Esophagus muscularis mucosa (tissue), 4 donors: ENCODE results near the gene IP6K2.

Experiments used
- EP300 ChIP-seq: sonication (generic); formaldehyde crosslinking; IDR thresholded peaks from one replicate; pipeline ENCODE4 v1.6.1; 2017; ENCODE audit warnings: antibody characterized with exemption
- POLR2A ChIP-seq: fragments of 450-650 bp; IDR thresholded peaks from one replicate; pipeline ENCODE4 v1.6.1; 2017; ENCODE audit warnings: antibody characterized with exemption, moderate library complexity, mild to moderate bottlenecking, low read depth
- POLR2AphosphoS5 ChIP-seq, 2 donors: sonication (generic); formaldehyde crosslinking; IDR thresholded peaks; one replicate each; pipeline ENCODE4 v1.6.1; 2017; ENCODE audit warnings: antibody characterized with exemption in 2 of 2
- TF ChIP-seq, protein P1 (sequence below), 3 experiments: fragments of 200-600 bp in 2 of 3; fragments of 450-650 bp in 1 of 3; sonication (generic) in 2 of 3; IDR thresholded peaks; one replicate each; pipeline ENCODE4 v1.5.1; 2017 to 2019; ENCODE audit warnings: antibody characterized with exemption in 3 of 3, mild to moderate bottlenecking in 2 of 3, moderate library complexity in 1 of 3

DNA sequence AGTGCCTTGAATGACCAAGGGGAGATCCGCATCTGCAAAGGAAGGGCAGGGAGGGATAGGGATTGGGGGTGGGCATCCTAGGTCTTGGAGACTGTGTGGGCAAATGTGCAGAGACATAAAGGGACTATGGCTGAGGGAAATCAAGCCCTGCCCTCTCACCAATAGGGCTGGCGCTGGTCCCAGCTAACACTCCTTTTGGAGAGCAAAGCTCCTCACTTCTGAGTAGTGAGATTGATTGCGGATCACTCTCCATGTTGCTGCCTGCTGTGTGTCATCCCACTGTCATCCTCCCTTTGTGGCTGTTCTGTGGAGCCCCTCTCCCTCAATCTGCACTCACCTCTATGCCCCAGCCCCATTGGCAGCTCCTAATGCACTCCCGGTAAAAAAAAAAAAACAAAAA, 52.1 kb downstream of the IP6K2 start:
- TF ChIP-seq POLR2A (no peak), POLR2AphosphoS5 (IDR thresholded peaks at IDR 0.05) (no peak), EP300 (no peak)
- TF ChIP-seq, protein P1, sequence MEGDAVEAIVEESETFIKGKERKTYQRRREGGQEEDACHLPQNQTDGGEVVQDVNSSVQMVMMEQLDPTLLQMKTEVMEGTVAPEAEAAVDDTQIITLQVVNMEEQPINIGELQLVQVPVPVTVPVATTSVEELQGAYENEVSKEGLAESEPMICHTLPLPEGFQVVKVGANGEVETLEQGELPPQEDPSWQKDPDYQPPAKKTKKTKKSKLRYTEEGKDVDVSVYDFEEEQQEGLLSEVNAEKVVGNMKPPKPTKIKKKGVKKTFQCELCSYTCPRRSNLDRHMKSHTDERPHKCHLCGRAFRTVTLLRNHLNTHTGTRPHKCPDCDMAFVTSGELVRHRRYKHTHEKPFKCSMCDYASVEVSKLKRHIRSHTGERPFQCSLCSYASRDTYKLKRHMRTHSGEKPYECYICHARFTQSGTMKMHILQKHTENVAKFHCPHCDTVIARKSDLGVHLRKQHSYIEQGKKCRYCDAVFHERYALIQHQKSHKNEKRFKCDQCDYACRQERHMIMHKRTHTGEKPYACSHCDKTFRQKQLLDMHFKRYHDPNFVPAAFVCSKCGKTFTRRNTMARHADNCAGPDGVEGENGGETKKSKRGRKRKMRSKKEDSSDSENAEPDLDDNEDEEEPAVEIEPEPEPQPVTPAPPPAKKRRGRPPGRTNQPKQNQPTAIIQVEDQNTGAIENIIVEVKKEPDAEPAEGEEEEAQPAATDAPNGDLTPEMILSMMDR (IDR thresholded peaks at IDR 0.05), result no peak
